HG03159 (cell line): ENCODE measurements around the gene CLASP2.
"Not testable (repeated sequence)": the region's sequence is repeated elsewhere in the genome, so short reads cannot be mapped to it uniquely, and the experiment has no call there.

ENCODE experiments used
- ATAC-seq: cut with Tn5 transposase; IDR thresholded peaks from one replicate; pipeline ENCODE4 v1.9.1; 2021; ENCODE audit warnings: mild to moderate bottlenecking, moderate library complexity; ENCODE audit not compliant: unreplicated experiment

The CLASP2 gene

GRCh38 chr3:33717866-33718594 lies at the start of gene CLASP2:
Gene CLASP2, minus strand, starts transcription at chr3:33718254. Its CDS starts 252 bp downstream, at chr3:33718002.
- ATAC-seq = peak; percentile 91

DNA sequence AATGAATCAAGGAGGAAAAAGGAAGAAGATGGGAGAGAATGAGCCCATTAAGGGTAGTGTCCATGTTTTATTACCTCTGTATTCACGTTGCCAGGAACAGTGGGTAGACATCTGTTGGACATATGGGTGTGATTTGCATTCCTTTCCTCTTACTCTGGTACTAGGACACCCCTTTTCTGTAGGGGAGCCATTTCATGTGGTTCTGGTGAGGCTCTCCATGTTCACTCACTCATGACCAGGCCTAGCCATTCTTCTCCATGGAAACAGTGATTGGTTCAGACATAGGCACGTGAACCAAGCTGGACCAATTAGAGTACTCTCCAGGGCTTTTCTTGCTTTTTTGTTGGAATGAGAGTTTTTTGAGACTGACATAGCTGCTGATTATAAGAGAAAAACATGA lies 40.8 kb upstream of the CLASP2 start:
- ATAC-seq = no peak

- no peak for ATAC-seq
Measured at GRCh38 chr3:33758281-33758680, 40.2 kb upstream of the CLASP2 start.

DNA sequence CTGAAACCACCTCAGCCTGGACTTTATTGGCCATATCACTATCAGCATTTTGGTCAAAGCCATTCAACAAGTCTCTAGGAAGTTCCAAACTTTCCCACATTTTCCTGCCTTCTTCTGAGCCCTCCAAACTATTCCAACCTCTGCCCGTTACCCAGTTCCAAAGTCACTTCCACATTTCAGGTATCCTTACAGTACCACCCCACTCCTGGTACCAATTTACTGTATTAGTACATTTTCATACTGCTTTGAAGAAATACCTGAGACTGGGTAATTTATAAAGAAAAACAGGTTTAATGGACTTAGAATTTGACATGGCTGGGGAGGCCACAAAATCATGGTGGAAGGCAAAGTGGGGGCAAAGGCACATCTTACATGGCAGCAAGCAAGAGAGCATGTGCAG lies 36.3 kb upstream of the CLASP2 start:
- ATAC-seq = not testable (repeated sequence)

GRCh38 chr3:33751336-33751735 lies 33.3 kb upstream of the CLASP2 start:
- no peak for ATAC-seq

DNA sequence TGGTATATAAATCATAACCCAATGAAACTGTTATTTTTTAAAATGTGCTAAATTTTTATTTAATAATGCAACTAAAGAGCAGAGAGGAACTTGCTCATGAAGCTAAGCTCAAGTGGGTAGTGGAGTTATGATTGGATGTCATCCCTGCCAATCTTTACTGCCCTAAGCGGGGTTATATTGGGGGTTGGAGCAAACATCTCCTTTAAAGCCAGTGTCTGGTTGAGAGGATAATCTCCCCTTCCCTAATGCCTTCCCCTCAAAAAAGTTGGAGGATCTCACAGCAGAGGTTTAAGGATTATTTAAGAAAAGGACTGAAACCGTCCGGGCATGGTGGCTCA lies 32.1 kb upstream of the CLASP2 start:
- ATAC-seq = no peak

GRCh38 chr3:33749546-33750210 lies 31.6 kb upstream of the CLASP2 start:
- ATAC-seq = no peak

- no peak for ATAC-seq
Measured at GRCh38 chr3:33746416-33747116, 28.5 kb upstream of the CLASP2 start.

GRCh38 chr3:33737146-33737545 lies 19.1 kb upstream of the CLASP2 start:
- ATAC-seq = no peak

- ATAC-seq = no peak
Measured at GRCh38 chr3:33732394-33732793, 14.3 kb upstream of the CLASP2 start.

DNA sequence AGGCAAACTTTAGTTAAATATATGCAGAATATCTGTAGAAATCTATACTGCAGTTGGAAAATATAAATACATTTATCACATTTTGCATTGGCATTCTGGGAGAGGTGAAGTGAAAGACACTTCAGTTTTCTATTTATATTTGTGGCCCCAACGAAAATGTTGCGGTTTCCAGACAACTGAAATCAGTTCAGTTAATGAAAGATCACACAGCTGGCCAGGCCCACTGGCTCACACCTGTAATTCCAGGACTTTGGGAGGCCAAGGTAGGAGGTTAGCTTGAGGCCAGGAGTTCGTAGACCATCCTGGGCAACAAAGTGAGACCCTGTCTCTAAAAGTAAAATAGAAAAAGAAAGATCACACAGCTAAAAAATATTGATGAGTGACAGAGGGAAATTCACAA lies 11.9 kb upstream of the CLASP2 start:
- no peak for ATAC-seq

DNA sequence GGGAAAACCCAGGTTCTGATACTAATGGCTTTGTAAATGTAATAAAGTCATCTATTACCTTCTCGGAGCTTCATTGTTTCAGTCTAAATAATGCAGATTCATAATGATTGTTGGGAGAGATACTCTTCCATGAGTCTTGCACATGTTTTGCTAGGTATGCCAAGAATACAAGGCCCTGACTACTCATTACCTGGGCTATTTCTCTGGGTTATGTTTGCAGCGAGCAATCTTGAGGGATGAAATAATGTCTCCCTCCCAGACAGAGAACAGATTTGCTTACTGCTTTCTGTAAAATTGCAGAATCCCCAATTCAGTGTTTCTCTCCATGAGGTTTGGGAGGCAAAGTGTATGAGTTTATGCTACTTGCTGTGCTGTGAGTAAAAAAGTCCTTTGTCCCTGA lies 6.2 kb upstream of the CLASP2 start:
- no peak for ATAC-seq

- ATAC-seq = no peak
Measured at GRCh38 chr3:33722626-33723370, 4.7 kb upstream of the CLASP2 start.

DNA sequence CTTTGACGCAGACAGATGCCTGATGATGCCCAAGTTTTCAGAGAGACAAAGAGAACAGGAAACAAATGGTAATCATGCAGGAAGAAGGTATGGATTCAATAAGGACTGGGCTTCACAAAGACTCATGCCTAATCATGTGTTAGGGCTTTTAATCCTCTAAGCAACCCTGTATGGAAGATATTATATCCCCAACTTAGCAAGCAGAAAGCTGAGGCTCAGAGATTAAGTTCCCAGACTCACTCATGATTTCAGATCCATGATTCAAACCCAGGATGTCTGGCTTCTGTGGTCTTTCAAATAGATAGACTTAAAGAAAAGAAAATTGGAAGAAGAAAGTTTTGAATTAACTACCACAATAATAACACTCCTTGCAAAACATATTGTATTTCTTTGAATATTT lies 4.1 kb upstream of the CLASP2 start:
- ATAC-seq = no peak

GRCh38 chr3:33718595-33718907 lies 497 bp upstream of the CLASP2 start:
- no peak for ATAC-seq

DNA sequence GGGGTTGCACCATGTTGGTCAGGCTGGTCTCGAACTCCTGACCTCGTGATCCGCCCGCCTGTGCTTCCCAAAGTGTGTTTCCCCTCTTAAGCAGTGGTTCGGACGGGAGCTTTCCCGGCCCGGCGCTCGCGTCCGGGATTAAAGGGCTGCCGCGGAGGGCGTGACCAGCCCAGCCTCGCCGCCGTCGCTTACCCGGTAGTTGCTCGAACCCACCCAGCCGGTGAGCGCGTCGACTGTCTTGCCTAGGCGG lies 513 bp downstream of the CLASP2 start:
- ATAC-seq = peak; percentile 65

GRCh38 chr3:33716227-33716626 lies 1.8 kb downstream of the CLASP2 start:
- ATAC-seq = no peak

- ATAC-seq = no peak
Measured at GRCh38 chr3:33711100-33711499, 7.0 kb downstream of the CLASP2 start.

- ATAC-seq = no peak
Measured at GRCh38 chr3:33706056-33706455, 12.0 kb downstream of the CLASP2 start.

GRCh38 chr3:33704891-33705290 lies 13.2 kb downstream of the CLASP2 start:
- no peak for ATAC-seq

DNA sequence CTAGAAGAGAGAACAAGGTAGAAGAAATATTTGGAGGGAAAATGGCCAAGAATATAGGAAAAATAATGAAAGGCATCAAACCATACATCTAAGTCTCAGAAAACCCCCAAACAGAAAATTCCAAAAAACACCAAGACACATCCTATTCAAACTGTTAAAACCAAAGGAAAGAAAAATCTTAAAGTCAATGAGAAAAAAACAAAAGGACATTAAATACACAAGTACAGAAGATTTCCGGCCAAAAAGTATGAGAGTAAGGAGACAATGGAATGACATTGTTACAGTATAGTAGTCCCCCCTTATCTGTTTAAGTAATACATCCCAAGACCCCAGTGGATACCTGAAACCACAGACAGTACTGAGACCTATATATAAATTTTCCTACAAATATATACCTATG lies 18.8 kb downstream of the CLASP2 start:
- ATAC-seq = no peak

DNA sequence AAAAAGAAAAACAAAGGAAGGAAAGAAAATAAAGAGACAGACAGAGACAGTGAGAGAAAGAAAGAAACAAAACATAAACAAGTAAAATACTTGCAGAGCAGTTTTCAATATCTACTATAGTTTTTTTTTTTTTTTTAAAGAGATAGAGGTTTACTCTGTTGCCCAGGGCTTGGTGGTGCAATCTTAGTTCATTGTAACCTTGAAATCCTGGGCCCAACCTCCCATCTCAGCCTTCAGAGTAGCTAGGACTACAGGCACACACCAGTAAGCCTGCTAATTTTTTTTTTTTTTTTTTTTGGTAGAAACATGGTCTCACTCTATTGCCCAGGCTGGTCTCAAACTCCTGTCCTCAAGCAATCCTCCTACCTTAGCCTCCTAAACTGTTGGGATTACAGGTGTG lies 23.1 kb downstream of the CLASP2 start:
- no peak for ATAC-seq
